AG04449 (cell line): Measurements from ENCODE around the gene SMIM22.

ENCODE experiments used
- CTCF ChIA-PET: fragments of 350-600 bp; formaldehyde crosslinking; extraction: SDS; loops from one replicate; lab custom pipeline; 2021; ENCODE audit warnings: antibody characterized with exemption; lab: Yijun Ruan, JAX
- POLR2A ChIA-PET: fragments of 400-600, 350-600 bp; formaldehyde crosslinking; extraction: SDS; loops from one replicate; lab custom pipeline; 2020; ENCODE audit warnings: antibody characterized with exemption, inconsistent platforms; lab: Yijun Ruan, JAX
- DNase-seq: peaks from one replicate; pipeline ENCODE4 v3.0.0-alpha.2; 2010; ENCODE audit warnings: low read depth, low spot score
- H3K4me3 ChIP-seq: 2 replicates; pipeline ENCODE4 v1.5.1; 2011; ENCODE audit warnings: low read depth, mild to moderate bottlenecking, control low read depth, low read length
- CTCF ChIP-seq: IDR thresholded peaks from one replicate; pipeline ENCODE4 v1.5.1; 2011; ENCODE audit warnings: mild to moderate bottlenecking, moderate library complexity, low read length, control low read depth, inconsistent platforms; ENCODE audit not compliant: insufficient read depth; ENCODE audit errors: missing control alignments

SMIM22 gene

GRCh38 chr16:4760221-4760910 lies 34.8 kb upstream of the SMIM22 start:
- DNase-seq = no peak
- ChIA-PET POLR2A (no interaction called here), CTCF (interaction anchor here (0.8 kb wide), 1 partner anchor 26 kb away, joined by 3 read pairs; the partner anchor contains the start of genes ANKS3 and DNAAF8)
- no peak overlapping the region for H3K4me3 ChIP-seq
- TF ChIP-seq CTCF = no peak

GRCh38 chr16:4762205-4762604 lies 33.0 kb upstream of the SMIM22 start:
- POLR2A ChIA-PET = no interaction called here
- no peak for DNase-seq
- H3K4me3 ChIP-seq = no peak overlapping the region
- no peak for TF ChIP-seq CTCF
- CTCF ChIA-PET = no interaction called here

- POLR2A ChIA-PET = no interaction called here
- TF ChIP-seq CTCF = no peak
- CTCF ChIA-PET = interaction anchor here (2.2 kb wide), 1 partner anchor 192 kb away, joined by 8 read pairs; no protein-coding TSS in a partner anchor
These were observed 31.4 kb upstream of the SMIM22 start for GRCh38 chr16:4763791-4764190.

GRCh38 chr16:4765511-4766474 lies 29.4 kb upstream of the SMIM22 start:
- POLR2A ChIA-PET = interaction anchor here (0.6 to 1.9 kb wide), 2 partner anchors 31 to 137 kb away, joined by 3 to 6 read pairs; partner anchors contain the start of genes ANKS3 and DNAAF8
- CTCF ChIA-PET = interaction anchor here (1.2 kb wide), 1 partner anchor 191 kb away, joined by 4 read pairs; no protein-coding TSS in a partner anchor

More at GRCh38 chr16:4763791-4764190, 31.4 kb upstream of the SMIM22 start:
- no peak for DNase-seq
- no peak overlapping the region for H3K4me3 ChIP-seq

GRCh38 chr16:4766875-4767628 lies 28.1 kb upstream of the SMIM22 start, which contains the start of gene ZNF500:
Gene ZNF500 (minus strand): TSS chr16:4767162. CDS start chr16:4765978, 1,184 bp downstream.
- DNase-seq = peak; percentile 66
- ChIA-PET POLR2A (interaction anchor here (1.9 kb wide), 1 partner anchor 33 kb away, joined by 6 read pairs; the partner anchor contains the start of genes ANKS3 and DNAAF8), CTCF (interaction anchor here (1.2 to 1.4 kb wide), 2 partner anchors 32 to 190 kb away, joined by 4 to 5 read pairs; partner anchors contain the start of genes ANKS3 and DNAAF8)
- peak within 1 kb of the TSS; percentile 82 for H3K4me3 ChIP-seq
- TF ChIP-seq CTCF = no peak

More at GRCh38 chr16:4765511-4766474, 29.4 kb upstream of the SMIM22 start:
- no peak for DNase-seq
- H3K4me3 ChIP-seq = peak overlapping the region; percentile 82
- TF ChIP-seq CTCF = no peak
